ENCODE measurements around the gene RPL39L. TPM values are rescaled to one million over a fixed set of nuclear protein-coding genes. Genes with fewer than 3 reads are reported as not detected.

The RPL39L gene
- total RNA-seq (2014; rRNA removed; shearing (Covaris generic); ENCODE audit: low replicate concordance), result 142 and 236 TPM in 2 replicates

- Histone ChIP-seq H3K27ac (ENCODE audit: low read length) (peak within 1 kb of the TSS; percentile 78), H4K20me1 (ENCODE audit: insufficient read depth, low read depth, low read length) (no peaks in the 10 kb centered on the region), H3K79me2 (ENCODE audit: low read length) (peaks cover 27% of the 10 kb centered on the region), H3K36me3 (ENCODE audit: insufficient read depth, low read length) (peaks cover 7% of the 10 kb centered on the region; the same call in 1 of the 2 replicates), H3K9ac (ENCODE audit: low read length) (peak within 1 kb of the TSS; percentile 88), H3K4me2 (ENCODE audit: low read depth, low read length, poor library complexity, severe bottlenecking) (peak within 1 kb of the TSS; percentile 81), H3K4me3 (ENCODE audit: low read length) (peak within 1 kb of the TSS; percentile 85), H2AFZ (ENCODE audit: low read length) (peak within 1 kb of the TSS; percentile 88), H3K9me2 (replicated peaks; ENCODE audit: insufficient read depth, low read length) (no peaks in the 10 kb centered on the region), H3K4me1 (ENCODE audit: low read length) (peaks cover 18% of the 10 kb centered on the region), H3K9me3 (ENCODE audit: low read length) (peaks cover 7% of the 10 kb centered on the region), H3K27me3 (ENCODE audit: low read length) (no peaks in the 10 kb centered on the region)
- DNase-seq, result peak; percentile 99
These were observed at the start of gene RPL39L for GRCh38 chr3:187139126-187139894. RPL39L (minus strand) TSS chr3:187139496; CDS start chr3:187121300, 18,196 bp downstream.

DNA sequence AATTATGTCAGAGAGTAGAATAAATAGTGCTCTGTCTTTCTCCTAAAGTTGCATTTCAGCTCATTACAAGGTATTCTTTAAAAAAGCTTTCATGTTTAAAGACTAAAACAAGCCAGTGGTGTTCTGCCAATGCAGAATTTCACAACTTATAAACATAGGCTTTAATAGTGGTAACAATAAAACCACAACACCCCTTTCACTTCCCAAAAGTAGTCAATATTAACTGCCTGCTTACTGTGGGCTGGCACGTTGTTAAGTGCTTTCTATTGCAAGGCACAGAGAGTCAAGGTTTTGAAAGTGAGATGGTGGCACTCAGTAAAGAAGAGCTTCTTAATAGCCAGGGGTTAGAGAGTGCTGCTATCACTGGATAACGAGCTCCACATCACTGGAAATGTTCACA lies 49.6 kb upstream of the RPL39L start:
- Histone ChIP-seq H4K20me1 (ENCODE audit: insufficient read depth, low read depth, low read length) (no peaks in the 10 kb centered on the region), H3K4me1 (ENCODE audit: low read length) (peaks cover 65% of the 10 kb centered on the region), H3K27me3 (ENCODE audit: low read length) (no peaks in the 10 kb centered on the region), H3K79me2 (ENCODE audit: low read length) (no peaks in the 10 kb centered on the region), H2AFZ (ENCODE audit: low read length) (peak overlapping the region; percentile 69; the same call in 1 of the 2 replicates), H3K9me3 (ENCODE audit: low read length) (no peaks in the 10 kb centered on the region), H3K4me2 (ENCODE audit: low read depth, low read length, poor library complexity, severe bottlenecking) (peak overlapping the region; percentile 66), H3K36me3 (ENCODE audit: insufficient read depth, low read length) (no peaks in the 10 kb centered on the region), H3K27ac (ENCODE audit: low read length) (peak overlapping the region; percentile 71), H3K4me3 (ENCODE audit: low read length) (peak overlapping the region; percentile 29), H3K9ac (ENCODE audit: low read length) (peak overlapping the region; percentile 30; the same call in 1 of the 2 replicates), H3K9me2 (replicated peaks; ENCODE audit: insufficient read depth, low read length) (no peaks in the 10 kb centered on the region)
- DNase-seq, result peak; percentile 83

GRCh38 chr3:187186801-187187421 lies 47.6 kb upstream of the RPL39L start:
- H3K4me1 ChIP-seq (ENCODE audit: low read length), result peaks cover 85% of the 10 kb centered on the region
- H3K79me2 ChIP-seq (ENCODE audit: low read length), result no peaks in the 10 kb centered on the region
- peak overlapping the region; percentile 10; the same call in 1 of the 2 replicates for H3K4me3 ChIP-seq (ENCODE audit: low read length)
- peak overlapping the region; percentile 39 for H2AFZ ChIP-seq (ENCODE audit: low read length)
- H3K36me3 ChIP-seq (ENCODE audit: insufficient read depth, low read length), result no peaks in the 10 kb centered on the region
- H3K9ac ChIP-seq (ENCODE audit: low read length), result peak overlapping the region; percentile 15
- H3K9me3 ChIP-seq (ENCODE audit: low read length), result no peaks in the 10 kb centered on the region
- H4K20me1 ChIP-seq (ENCODE audit: insufficient read depth, low read depth, low read length), result no peaks in the 10 kb centered on the region
- H3K4me2 ChIP-seq (ENCODE audit: low read depth, low read length, poor library complexity, severe bottlenecking), result peak overlapping the region; percentile 57
- no peaks in the 10 kb centered on the region for H3K27me3 ChIP-seq (ENCODE audit: low read length)
- H3K27ac ChIP-seq (ENCODE audit: low read length), result peak overlapping the region; percentile 78
- peak; percentile 77 for DNase-seq
- H3K9me2 ChIP-seq (replicated peaks; ENCODE audit: insufficient read depth, low read length), result no peaks in the 10 kb centered on the region

- H3K4me2 ChIP-seq (ENCODE audit: low read depth, low read length, poor library complexity, severe bottlenecking), result peak overlapping the region; percentile 57
These were observed 47.1 kb upstream of the RPL39L start for GRCh38 chr3:187186375-187186774.

DNA sequence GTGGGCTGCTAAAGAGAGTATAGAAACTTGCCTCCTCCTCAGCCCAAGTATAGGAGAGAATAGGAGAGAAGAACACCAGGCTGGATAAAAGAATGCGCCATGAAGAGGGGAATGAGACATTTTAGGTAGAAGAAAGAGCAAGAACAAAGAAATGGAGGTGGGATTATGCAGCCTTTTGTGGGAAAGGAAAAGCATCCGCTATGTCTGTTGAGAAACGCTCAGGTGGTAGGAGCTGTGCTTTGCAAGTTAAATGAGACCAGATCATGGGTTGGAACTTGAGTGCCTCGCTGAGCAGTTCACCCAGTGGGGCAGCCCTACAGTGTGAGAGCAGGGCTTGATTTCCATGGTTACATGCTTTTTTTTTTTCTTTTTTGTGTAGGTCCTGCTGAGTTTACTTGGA lies 46.5 kb upstream of the RPL39L start:
- peak overlapping the region; percentile 57 for H3K4me2 ChIP-seq (ENCODE audit: low read depth, low read length, poor library complexity, severe bottlenecking)
- peaks cover 90% of the 10 kb centered on the region for H3K4me1 ChIP-seq (ENCODE audit: low read length)
- peak overlapping the region; percentile 15 for H3K9ac ChIP-seq (ENCODE audit: low read length)
- H3K79me2 ChIP-seq (ENCODE audit: low read length), result no peaks in the 10 kb centered on the region
- peak overlapping the region; percentile 78 for H3K27ac ChIP-seq (ENCODE audit: low read length)
- no peak overlapping the region for H2AFZ ChIP-seq (ENCODE audit: low read length)
- DNase-seq, result peak; percentile 89
- no peaks in the 10 kb centered on the region for H3K9me2 ChIP-seq (replicated peaks; ENCODE audit: insufficient read depth, low read length)
- H3K27me3 ChIP-seq (ENCODE audit: low read length), result no peaks in the 10 kb centered on the region
- H3K36me3 ChIP-seq (ENCODE audit: insufficient read depth, low read length), result no peaks in the 10 kb centered on the region
- H3K9me3 ChIP-seq (ENCODE audit: low read length), result no peaks in the 10 kb centered on the region
- H4K20me1 ChIP-seq (ENCODE audit: insufficient read depth, low read depth, low read length), result no peaks in the 10 kb centered on the region
- H3K4me3 ChIP-seq (ENCODE audit: low read length), result peak overlapping the region; percentile 10

More at GRCh38 chr3:187186375-187186774, 47.1 kb upstream of the RPL39L start:
- H3K4me3 ChIP-seq (ENCODE audit: low read length), result peak overlapping the region; percentile 10; the same call in 1 of the 2 replicates
- H3K36me3 ChIP-seq (ENCODE audit: insufficient read depth, low read length), result no peaks in the 10 kb centered on the region
- no peaks in the 10 kb centered on the region for H3K9me2 ChIP-seq (replicated peaks; ENCODE audit: insufficient read depth, low read length)
- H3K27me3 ChIP-seq (ENCODE audit: low read length), result no peaks in the 10 kb centered on the region
- no peaks in the 10 kb centered on the region for H4K20me1 ChIP-seq (ENCODE audit: insufficient read depth, low read depth, low read length)
- no peaks in the 10 kb centered on the region for H3K9me3 ChIP-seq (ENCODE audit: low read length)
- DNase-seq, result peak; percentile 65
- peak overlapping the region; percentile 15 for H3K9ac ChIP-seq (ENCODE audit: low read length)
- peaks cover 90% of the 10 kb centered on the region for H3K4me1 ChIP-seq (ENCODE audit: low read length)
- H3K27ac ChIP-seq (ENCODE audit: low read length), result peak overlapping the region; percentile 78
- peak overlapping the region; percentile 39 for H2AFZ ChIP-seq (ENCODE audit: low read length)
- H3K79me2 ChIP-seq (ENCODE audit: low read length), result no peaks in the 10 kb centered on the region

DNA sequence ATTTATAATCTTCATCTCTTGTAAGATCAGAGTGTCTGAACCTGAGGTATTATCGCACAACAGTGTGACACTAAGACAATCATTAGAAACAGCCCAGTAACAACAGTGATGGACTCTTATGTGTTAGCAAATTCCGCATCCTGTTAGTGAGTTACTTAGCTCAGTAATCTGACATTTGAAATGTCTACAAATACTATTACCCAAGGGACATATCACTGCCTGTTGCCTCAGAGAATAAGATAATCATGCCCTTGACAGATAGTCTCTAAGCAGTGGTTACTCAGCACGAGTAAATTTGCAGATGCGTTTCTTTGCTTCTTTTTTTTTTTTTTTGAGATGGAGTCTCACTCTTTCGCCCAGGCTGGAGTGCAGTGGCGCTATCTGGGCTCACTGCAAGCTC lies 44.6 kb upstream of the RPL39L start:
- Histone ChIP-seq H3K4me1 (ENCODE audit: low read length) (peaks cover 73% of the 10 kb centered on the region), H3K4me2 (ENCODE audit: low read depth, low read length, poor library complexity, severe bottlenecking) (peak overlapping the region; percentile 63), H3K9me3 (ENCODE audit: low read length) (no peaks in the 10 kb centered on the region), H3K9me2 (replicated peaks; ENCODE audit: insufficient read depth, low read length) (no peaks in the 10 kb centered on the region), H3K4me3 (ENCODE audit: low read length) (peak overlapping the region; percentile 32), H3K27ac (ENCODE audit: low read length) (peak overlapping the region; percentile 80), H3K79me2 (ENCODE audit: low read length) (no peaks in the 10 kb centered on the region), H3K36me3 (ENCODE audit: insufficient read depth, low read length) (no peaks in the 10 kb centered on the region), H4K20me1 (ENCODE audit: insufficient read depth, low read depth, low read length) (no peaks in the 10 kb centered on the region), H3K27me3 (ENCODE audit: low read length) (no peaks in the 10 kb centered on the region), H3K9ac (ENCODE audit: low read length) (peak overlapping the region; percentile 39), H2AFZ (ENCODE audit: low read length) (peak overlapping the region; percentile 29; the same call in 1 of the 2 replicates)
- peak; percentile 73 for DNase-seq

- peak overlapping the region; percentile 32 for H3K4me3 ChIP-seq (ENCODE audit: low read length)
- peaks cover 67% of the 10 kb centered on the region for H3K4me1 ChIP-seq (ENCODE audit: low read length)
- H3K36me3 ChIP-seq (ENCODE audit: insufficient read depth, low read length), result no peaks in the 10 kb centered on the region
- no peaks in the 10 kb centered on the region for H3K27me3 ChIP-seq (ENCODE audit: low read length)
- no peaks in the 10 kb centered on the region for H3K9me3 ChIP-seq (ENCODE audit: low read length)
- no peaks in the 10 kb centered on the region for H4K20me1 ChIP-seq (ENCODE audit: insufficient read depth, low read depth, low read length)
- no peaks in the 10 kb centered on the region for H3K79me2 ChIP-seq (ENCODE audit: low read length)
- no peaks in the 10 kb centered on the region for H3K9me2 ChIP-seq (replicated peaks; ENCODE audit: insufficient read depth, low read length)
- DNase-seq, result peak; percentile 86
- peak overlapping the region; percentile 80 for H3K27ac ChIP-seq (ENCODE audit: low read length)
- H3K4me2 ChIP-seq (ENCODE audit: low read depth, low read length, poor library complexity, severe bottlenecking), result peak overlapping the region; percentile 63
- peak overlapping the region; percentile 39 for H3K9ac ChIP-seq (ENCODE audit: low read length)
- H2AFZ ChIP-seq (ENCODE audit: low read length), result peak overlapping the region; percentile 29; the same call in 1 of the 2 replicates
These were observed 44.0 kb upstream of the RPL39L start for GRCh38 chr3:187183210-187183862.
